ENCODE measurements around the gene CEMIP2. TPM values are rescaled to one million over a fixed set of nuclear protein-coding genes. Genes with fewer than 3 reads are reported as not detected.
"Not testable (repeated sequence)": the region's sequence is repeated elsewhere in the genome, so short reads cannot be mapped to it uniquely, and the experiment has no call there.

CEMIP2 gene
- total and polyA plus RNA-seq, 7 experiments from 2014 or later = 17.6 to 183 (median 87.7) TPM

DNA sequence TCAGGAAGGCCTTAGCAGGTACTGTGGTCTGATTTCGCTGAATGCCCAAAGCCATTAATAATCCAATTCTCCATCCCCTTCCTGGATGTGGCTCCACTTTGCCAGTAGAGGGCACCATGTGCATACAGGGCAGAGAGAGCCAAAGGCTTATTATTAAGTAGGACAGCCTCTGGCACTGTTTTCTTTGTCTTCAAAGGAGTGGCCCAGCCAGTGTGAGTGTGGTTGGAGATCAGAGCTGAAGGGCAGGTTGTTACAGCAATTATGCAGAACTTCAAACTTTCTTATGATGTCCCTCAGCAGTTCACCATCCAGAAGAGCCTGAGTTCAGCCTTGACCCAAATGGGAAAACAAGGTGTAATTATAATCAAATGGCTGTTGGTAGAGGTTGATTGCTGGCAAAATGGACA is 38.6 kb upstream of the CEMIP2 start:
- Histone ChIP-seq H3K4me1 (ENCODE audit: control insufficient read depth in 2 of 2, insufficient read depth in 2 of 2, low read length in 2 of 2) (peaks cover 0 to 7% of the 10 kb centered on the region in 2 donors), H3K27ac (ENCODE audit: low read depth, low read length) (no peak overlapping the region), H3K4me3 (ENCODE audit: low read length) (no peak overlapping the region), H3K27me3 (ENCODE audit: control insufficient read depth in 2 of 2, insufficient read depth in 2 of 2, low read length in 2 of 2) (no peaks in the 10 kb centered on the region), H3K36me3 (ENCODE audit: control insufficient read depth in 2 of 3, insufficient read depth in 3 of 3, low read length in 3 of 3) (no peaks in the 10 kb centered on the region), H3K9me3 (ENCODE audit: control insufficient read depth in 2 of 3, low read length in 3 of 3) (no peaks in the 10 kb centered on the region)
- DNase-seq = peak in 8 of 9 donors; percentile 20 to 65 (median 50)
- Mint-ChIP-seq H3K4me1 (peaks cover 0 to 21% (median 10%) of the 10 kb centered on the region in 7 donors), H3K27ac (peak overlapping the region in 7 of 9 donors; percentile 19 to 85 (median 65)), H3K36me3 (peaks cover 0 to 8% (median 4%) of the 10 kb centered on the region in 5 donors), H3K4me3 (no peak overlapping the region), H3K9me3 (peaks cover 0 to 9% (median 1%) of the 10 kb centered on the region in 11 donors), H3K27me3 (peaks cover 0 to 3% (median 0%) of the 10 kb centered on the region in 5 donors)
- POLR2A ChIA-PET = interaction anchor here (0.6 to 4.6 kb wide), 9 partner anchors 10 to 218 kb away, joined by 3 to 29 read pairs (median 5); partner anchors contain the start of genes ABHD17B, C9orf85 and CEMIP2
- peak; percentile 98 for ATAC-seq
- CTCF ChIA-PET = interaction anchor here (0.6 to 9.2 kb wide), 17 partner anchors 10 to 1192 kb away, joined by 3 to 75 read pairs (median 5); no protein-coding TSS in a partner anchor
- intact Hi-C loops (cut with micrococcal nuclease) = loop anchor here (1.0 to 5.0 kb wide), 7 partner anchors 9 to 466 kb away; no protein-coding TSS in a partner anchor

DNA sequence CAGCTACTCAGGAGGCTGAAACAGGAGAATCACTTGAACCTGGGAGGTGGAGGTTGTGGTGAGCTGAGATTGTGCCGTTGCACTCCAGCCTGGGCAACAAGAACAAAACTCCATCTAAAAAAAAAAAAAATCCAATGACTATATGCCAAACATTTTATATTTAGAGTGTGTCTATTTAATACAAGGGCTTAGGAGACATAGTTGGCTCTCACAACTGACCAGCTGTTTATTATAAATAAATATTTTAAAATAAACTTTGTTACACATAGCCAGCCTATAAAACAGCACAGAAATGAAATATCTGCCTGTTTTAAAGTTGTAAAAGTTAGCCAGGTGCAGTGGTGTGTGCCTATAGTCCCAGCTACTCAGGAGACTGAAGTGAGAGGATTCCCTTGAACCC is 36.8 kb upstream of the CEMIP2 start:
- H3K4me3 ChIP-seq (ENCODE audit: low read length); H3K36me3 Mint-ChIP-seq; H3K27ac Mint-ChIP-seq; H3K27me3 Mint-ChIP-seq; H3K27ac ChIP-seq (ENCODE audit: low read depth, low read length); DNase-seq; H3K27me3 ChIP-seq (ENCODE audit: control insufficient read depth in 2 of 2, insufficient read depth in 2 of 2, low read length in 2 of 2); H3K4me3 Mint-ChIP-seq; H3K9me3 Mint-ChIP-seq; ATAC-seq; H3K9me3 ChIP-seq (ENCODE audit: control insufficient read depth in 2 of 3, low read length in 3 of 3); H3K4me1 ChIP-seq (ENCODE audit: control insufficient read depth in 2 of 2, insufficient read depth in 2 of 2, low read length in 2 of 2); H3K36me3 ChIP-seq (ENCODE audit: control insufficient read depth in 2 of 3, insufficient read depth in 3 of 3, low read length in 3 of 3): not testable (repeated sequence)
- CTCF ChIA-PET = interaction anchor here (1.0 to 9.2 kb wide), 5 partner anchors 9 to 200 kb away, joined by 3 to 75 read pairs (median 6); no protein-coding TSS in a partner anchor
- POLR2A ChIA-PET = interaction anchor here (1.2 to 4.6 kb wide), 3 partner anchors 11 to 37 kb away, joined by 8 to 28 read pairs (median 9); partner anchors contain the start of gene CEMIP2
- H3K4me1 Mint-ChIP-seq = peaks cover 0 to 21% (median 12%) of the 10 kb centered on the region in 7 donors
- intact Hi-C loops (cut with micrococcal nuclease) = loop anchor here in 1 of 2 donors (5.0 kb wide), 1 partner anchor 172 kb away; no protein-coding TSS in a partner anchor

DNA sequence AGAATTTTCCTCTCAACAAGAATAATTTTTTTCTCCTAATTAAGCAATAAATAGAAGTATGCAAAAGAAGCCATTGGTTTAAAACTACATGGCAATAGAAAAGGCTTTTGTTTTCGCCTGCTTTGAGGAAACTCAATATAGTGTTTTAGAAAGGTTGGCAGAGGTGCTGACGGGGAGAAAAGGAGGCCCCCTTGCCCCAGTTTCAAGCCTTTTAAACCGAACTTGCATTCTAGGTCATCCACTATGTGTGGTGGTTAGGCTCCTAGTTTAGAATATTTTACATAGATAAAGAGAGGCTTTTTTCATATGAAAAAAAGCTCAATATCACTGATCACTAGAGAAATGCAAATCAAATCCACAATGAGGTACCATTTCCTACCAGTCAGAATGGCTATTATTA is 33.5 kb upstream of the CEMIP2 start:
- CTCF ChIA-PET = interaction anchor here (0.8 to 1.5 kb wide), 5 partner anchors 11 to 25 kb away, joined by 3 to 6 read pairs (median 3); no protein-coding TSS in a partner anchor

DNA sequence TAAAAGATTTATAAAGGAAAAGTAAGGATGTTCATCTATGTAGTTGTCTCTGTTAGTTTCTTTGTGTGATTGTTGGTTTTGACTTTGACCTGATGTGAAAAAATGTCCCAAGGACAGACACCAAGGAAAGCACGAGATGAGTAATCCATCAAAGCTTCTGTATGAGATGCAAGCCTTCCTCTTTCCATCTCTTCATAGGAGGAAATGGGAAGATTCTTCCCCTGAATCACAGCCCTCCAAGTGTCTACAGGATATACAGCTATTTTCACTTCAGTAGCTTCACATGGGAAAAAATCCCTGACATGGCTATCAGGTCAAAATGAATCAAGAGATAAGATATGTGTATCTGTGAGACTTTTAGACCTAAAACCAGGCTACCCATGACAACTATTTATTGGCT is 29.0 kb upstream of the CEMIP2 start:
- Histone ChIP-seq H3K36me3 (ENCODE audit: control insufficient read depth in 2 of 3, insufficient read depth in 3 of 3, low read length in 3 of 3) (no peaks in the 10 kb centered on the region), H3K4me3 (ENCODE audit: low read length) (no peak overlapping the region), H3K9me3 (ENCODE audit: control insufficient read depth in 2 of 3, low read length in 3 of 3) (no peaks in the 10 kb centered on the region), H3K27me3 (ENCODE audit: control insufficient read depth in 2 of 2, insufficient read depth in 2 of 2, low read length in 2 of 2) (no peaks in the 10 kb centered on the region), H3K27ac (ENCODE audit: low read depth, low read length) (peak overlapping the region; percentile 71), H3K4me1 (ENCODE audit: control insufficient read depth in 2 of 2, insufficient read depth in 2 of 2, low read length in 2 of 2) (peaks cover 36 to 53% of the 10 kb centered on the region in 2 donors)
- peaks cover 0 to 4% (median 2%) of the 10 kb centered on the region in 11 donors for H3K9me3 Mint-ChIP-seq
- H3K4me1 Mint-ChIP-seq = peaks cover 39 to 70% (median 60%) of the 10 kb centered on the region in 7 donors
- H3K27ac Mint-ChIP-seq = peak overlapping the region; percentile 38 to 98 (median 96)
- intact Hi-C loops (cut with micrococcal nuclease) = loop anchor here in 1 of 2 donors (2.0 to 5.0 kb wide), 3 partner anchors 22 to 1380 kb away; no protein-coding TSS in a partner anchor
- ATAC-seq (no peak), DNase-seq (no peak)
- H3K36me3 Mint-ChIP-seq = peaks cover 0 to 19% (median 0%) of the 10 kb centered on the region in 5 donors
- no peaks in the 10 kb centered on the region for H3K27me3 Mint-ChIP-seq
- ChIA-PET CTCF (interaction anchor here (3.7 to 9.9 kb wide), 3 partner anchors 10 to 20 kb away, joined by 29 to 63 read pairs (median 40); no protein-coding TSS in a partner anchor), POLR2A (interaction anchor here (1.1 to 11.1 kb wide), 6 partner anchors 9 to 114 kb away, joined by 3 to 147 read pairs (median 6); partner anchors contain the start of genes ABHD17B, C9orf85 and CEMIP2)
- H3K4me3 Mint-ChIP-seq = peak overlapping the region in 6 of 10 donors; percentile 16 to 76 (median 42)

More for the DNA sequence above, 33.5 kb upstream of the CEMIP2 start:
- H3K27me3 Mint-ChIP-seq = no peaks in the 10 kb centered on the region
- peaks cover 6 to 15% of the 10 kb centered on the region in 2 donors for H3K4me1 ChIP-seq (ENCODE audit: control insufficient read depth in 2 of 2, insufficient read depth in 2 of 2, low read length in 2 of 2)
- no peak overlapping the region for H3K4me3 Mint-ChIP-seq
- ATAC-seq (no peak), DNase-seq (no peak)
- peak overlapping the region in 1 of 9 donors; percentile 36 for H3K27ac Mint-ChIP-seq
- H3K4me1 Mint-ChIP-seq = peaks cover 7 to 32% (median 21%) of the 10 kb centered on the region in 7 donors
- intact Hi-C loops (cut with micrococcal nuclease) = no loop called here
- peaks cover 0 to 9% (median 4%) of the 10 kb centered on the region in 5 donors for H3K36me3 Mint-ChIP-seq
- no peaks in the 10 kb centered on the region for H3K36me3 ChIP-seq (ENCODE audit: control insufficient read depth in 2 of 3, insufficient read depth in 3 of 3, low read length in 3 of 3)
- H3K4me3 ChIP-seq (ENCODE audit: low read length) = no peak overlapping the region
- peaks cover 0 to 9% (median 1%) of the 10 kb centered on the region in 11 donors for H3K9me3 Mint-ChIP-seq
- H3K9me3 ChIP-seq (ENCODE audit: control insufficient read depth in 2 of 3, low read length in 3 of 3) = no peaks in the 10 kb centered on the region
- no peaks in the 10 kb centered on the region for H3K27me3 ChIP-seq (ENCODE audit: control insufficient read depth in 2 of 2, insufficient read depth in 2 of 2, low read length in 2 of 2)
- POLR2A ChIA-PET = interaction anchor here (0.6 to 11.1 kb wide), 3 partner anchors 18 to 214 kb away, joined by 3 to 147 read pairs (median 70); partner anchors contain the start of gene CEMIP2
- H3K27ac ChIP-seq (ENCODE audit: low read depth, low read length) = no peak overlapping the region

DNA sequence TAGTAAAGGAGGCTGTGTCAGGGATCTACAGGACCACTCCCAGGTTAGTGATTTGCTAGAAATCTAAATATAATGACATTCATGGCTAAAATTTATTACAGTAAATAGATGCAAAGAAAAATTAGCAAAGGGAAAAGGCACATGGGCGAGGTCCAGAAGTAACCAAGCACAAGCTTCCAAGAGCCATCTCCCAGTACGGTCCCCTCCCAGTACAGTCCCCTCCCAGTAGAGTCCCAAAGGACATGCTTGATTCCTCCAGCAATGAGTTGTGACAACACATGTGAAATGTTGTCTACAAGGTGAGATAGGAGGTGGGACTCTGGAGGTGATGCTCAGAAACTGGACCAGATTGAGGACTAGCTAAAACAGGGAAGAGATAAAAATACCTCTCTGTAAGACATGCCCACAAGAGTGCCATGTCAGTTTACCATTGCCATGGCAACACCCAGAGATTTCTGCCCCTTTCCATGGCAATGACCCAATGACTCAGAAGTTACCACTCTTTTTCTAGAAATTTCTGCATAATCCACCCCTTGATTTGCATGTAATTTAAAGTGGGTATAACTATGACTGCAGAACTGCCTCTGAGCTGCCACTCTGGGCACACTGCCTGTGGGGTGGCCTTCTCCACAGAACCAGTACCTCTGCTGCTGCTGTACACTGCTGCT is 27.9 kb upstream of the CEMIP2 start:
- Mint-ChIP-seq H3K4me1 (peaks cover 44 to 80% (median 71%) of the 10 kb centered on the region in 7 donors), H3K27ac (peak overlapping the region; percentile 70 to 98 (median 96)), H3K36me3 (peaks cover 0 to 23% (median 3%) of the 10 kb centered on the region in 5 donors), H3K9me3 (peaks cover 0 to 6% (median 2%) of the 10 kb centered on the region in 11 donors), H3K27me3 (no peaks in the 10 kb centered on the region), H3K4me3 (peak overlapping the region in 8 of 10 donors; percentile 25 to 76 (median 52))
- Histone ChIP-seq H3K4me1 (ENCODE audit: control insufficient read depth in 2 of 2, insufficient read depth in 2 of 2, low read length in 2 of 2) (peaks cover 36 to 63% of the 10 kb centered on the region in 2 donors), H3K27me3 (ENCODE audit: control insufficient read depth in 2 of 2, insufficient read depth in 2 of 2, low read length in 2 of 2) (no peaks in the 10 kb centered on the region), H3K9me3 (ENCODE audit: control insufficient read depth in 2 of 3, low read length in 3 of 3) (no peaks in the 10 kb centered on the region), H3K36me3 (ENCODE audit: control insufficient read depth in 2 of 3, insufficient read depth in 3 of 3, low read length in 3 of 3) (no peaks in the 10 kb centered on the region), H3K4me3 (ENCODE audit: low read length) (no peak overlapping the region), H3K27ac (ENCODE audit: low read depth, low read length) (peak overlapping the region; percentile 71)
- ATAC-seq (no peak), DNase-seq (peak in 2 of 9 donors; percentile 20 to 44)
- intact Hi-C loops (cut with micrococcal nuclease) = loop anchor here in 1 of 2 donors (2.0 to 5.0 kb wide), 3 partner anchors 23 to 1379 kb away; no protein-coding TSS in a partner anchor
- POLR2A ChIA-PET = interaction anchor here (0.8 to 11.1 kb wide), 7 partner anchors 9 to 184 kb away, joined by 3 to 147 read pairs (median 11); partner anchors contain the start of gene CEMIP2
- CTCF ChIA-PET = interaction anchor here (1.3 to 9.9 kb wide), 4 partner anchors 8 to 22 kb away, joined by 6 to 63 read pairs (median 34); no protein-coding TSS in a partner anchor
